Measurements from ENCODE around the gene FAXC. TPM values are rescaled to one million over a fixed set of nuclear protein-coding genes. Genes with fewer than 3 reads are reported as not detected.

The FAXC gene
- total and polyA plus RNA-seq, 2 of the 8 experiments (the other 6 are each of a cell fraction or from before 2014, with no cell fraction given), result 23.2 to 29.8 TPM

DNA sequence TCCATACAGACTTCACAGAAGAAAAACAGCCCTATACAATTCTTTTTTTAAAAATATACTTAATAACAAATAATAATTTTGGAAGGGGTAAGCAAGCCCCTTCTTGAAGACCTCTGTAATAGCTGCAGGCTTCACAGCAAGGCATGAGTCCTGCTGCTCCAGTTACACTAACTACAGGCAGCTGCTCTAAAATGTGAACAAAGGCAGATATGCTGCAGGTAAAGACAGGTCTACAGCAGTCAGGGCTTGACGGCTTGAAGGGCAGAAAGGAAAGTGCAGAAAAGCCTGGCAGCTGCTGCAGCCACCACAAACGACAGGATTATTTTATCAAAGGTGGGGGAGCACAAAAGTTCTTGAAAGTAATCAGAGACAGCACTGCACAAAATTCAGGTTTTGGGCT is 11.3 kb downstream of the FAXC start (continued):
- TF ChIP-seq GABPA (IDR thresholded peaks at IDR 0.05; ENCODE audit: borderline replicate concordance, insufficient read depth, low read length), result no peak
